DOHH2 (cell line): ENCODE data around the gene ADAMTS18.

Source experiments
- CTCF ChIP-seq: fragments of 200-600 bp; sonication (generic); IDR thresholded peaks from one replicate; pipeline ENCODE4 v1.5.1; 2014; ENCODE audit warnings: antibody characterized with exemption, mild to moderate bottlenecking, low read depth, low read length; ENCODE audit not compliant: poor library complexity, severe bottlenecking
- EZH2phosphoT487 ChIP-seq: fragments of 200-600 bp; sonication (generic); IDR thresholded peaks from 2 replicates; pipeline ENCODE4 v1.6.1; 2017; ENCODE audit warnings: borderline replicate concordance, mild to moderate bottlenecking, antibody characterized with exemption, low read length, moderate library complexity, mixed read lengths

DNA sequence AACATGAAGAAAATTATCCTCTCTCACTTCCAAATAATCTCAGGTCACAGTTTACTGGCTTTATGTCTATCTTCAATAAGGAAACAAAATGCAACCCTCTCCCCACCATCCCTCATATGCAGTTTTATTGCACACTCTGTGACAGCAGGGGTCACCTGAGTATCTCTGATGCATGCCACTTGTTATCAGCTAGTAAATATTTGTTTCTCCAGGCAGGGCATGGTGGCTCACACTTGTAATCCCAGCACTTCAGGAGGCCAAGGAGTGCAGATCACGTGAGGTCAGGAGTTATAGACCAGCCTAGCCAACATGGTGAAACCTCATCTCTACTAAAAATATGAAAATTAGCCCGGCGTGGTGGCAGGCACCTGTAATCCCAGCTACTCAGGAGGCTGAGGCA is 61.1 kb downstream of the ADAMTS18 start:
- TF ChIP-seq CTCF (no peak), EZH2phosphoT487 (no peak)
